CD4-positive, alpha-beta T cell treated with Interleukin-15 for 1 hour (primary cell): ENCODE data around the gene POC1A.

ENCODE experiments used
- DNase-seq: peaks from one replicate; pipeline ENCODE4 v3.0.0-alpha.2; 2020

Gene POC1A

DNA sequence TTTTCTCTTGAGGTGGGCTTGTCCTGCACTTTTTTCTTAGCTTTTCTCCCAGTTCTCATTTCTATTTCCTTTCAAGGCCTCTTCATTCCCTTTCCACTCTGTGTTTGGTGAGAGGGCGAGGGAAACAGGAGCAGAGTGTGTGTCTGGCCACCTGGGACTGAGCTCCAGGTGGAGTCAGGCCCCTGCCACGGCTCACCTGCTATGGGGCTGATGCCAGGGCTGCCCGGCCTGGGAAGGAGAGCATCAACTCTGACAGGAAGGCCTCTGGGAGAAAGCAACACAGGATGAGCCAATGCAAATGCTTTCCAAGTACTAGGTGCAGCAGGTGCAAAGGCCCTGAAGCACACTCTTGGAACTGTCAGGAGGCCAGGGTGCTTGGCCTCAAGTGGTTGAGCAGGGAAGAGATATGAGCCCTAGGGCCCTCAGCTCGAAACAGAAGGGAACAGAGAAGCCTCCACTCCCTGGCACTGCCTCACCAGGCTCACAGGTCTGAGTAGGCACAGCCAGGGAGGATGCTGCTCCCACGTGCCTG is 70.6 kb downstream of the POC1A start:
- DNase-seq = no peak

DNA sequence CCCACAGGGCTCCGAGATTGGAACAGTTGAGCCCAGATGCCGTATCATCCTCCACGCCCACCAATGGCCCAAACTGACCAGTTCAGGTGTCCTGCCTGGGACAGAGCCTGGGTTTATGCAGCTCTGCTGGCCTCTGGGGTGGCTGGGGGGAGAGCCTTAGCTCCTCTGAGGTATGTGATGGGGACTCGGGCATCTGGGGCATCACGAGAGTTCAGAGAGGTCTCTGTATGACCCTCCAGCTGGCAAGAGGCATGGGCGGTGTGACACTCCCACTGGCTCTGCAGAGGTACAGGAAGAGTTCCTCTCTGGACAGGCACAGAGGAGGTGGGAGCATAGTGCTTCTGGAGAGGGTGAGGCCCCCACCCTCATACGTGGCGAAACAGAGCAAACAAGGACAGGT is 71.3 kb downstream of the POC1A start:
- no peak for DNase-seq

DNA sequence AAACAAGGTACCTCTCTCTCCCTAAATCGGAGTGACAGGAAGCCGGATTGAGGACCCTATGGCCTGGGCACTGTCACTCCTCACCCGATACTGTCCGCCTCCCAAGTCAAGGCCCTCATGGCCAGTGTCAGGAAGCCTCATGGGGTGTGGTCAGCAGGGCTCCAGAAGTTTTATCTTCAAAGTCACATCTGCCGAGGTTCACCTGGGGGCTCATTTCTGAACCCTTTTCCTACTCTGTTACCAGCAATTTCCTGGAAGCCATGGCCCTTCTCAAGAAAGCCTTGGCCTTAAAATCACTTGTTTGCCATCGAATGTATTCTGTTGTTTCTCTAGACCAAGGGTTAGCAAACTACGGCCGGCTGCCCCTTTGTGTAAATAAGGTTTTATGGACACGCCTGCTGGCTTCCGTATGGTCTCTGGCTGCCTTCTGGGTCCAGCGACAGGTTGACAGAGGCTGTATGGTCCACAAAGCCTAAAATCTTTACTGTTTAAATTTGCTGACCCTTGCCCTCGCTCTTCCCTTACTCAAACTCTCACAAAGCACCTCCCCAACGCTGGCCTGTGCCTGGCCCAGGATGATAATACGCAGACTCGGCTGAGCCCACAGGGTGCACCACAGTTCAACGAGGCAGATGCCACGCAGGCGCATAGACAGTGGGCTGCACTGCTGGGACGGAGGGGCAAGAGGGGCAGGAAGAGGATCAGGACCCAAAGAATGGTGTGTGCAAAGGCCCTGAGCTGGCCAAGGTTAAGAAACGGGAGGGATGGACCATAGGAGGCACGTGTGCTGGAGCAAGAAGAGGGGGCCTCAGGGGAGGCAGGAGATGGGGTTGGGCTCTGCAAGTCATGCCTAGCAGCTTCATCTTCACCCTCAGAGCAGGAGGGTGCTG is 73.1 kb downstream of the POC1A start:
- DNase-seq = no peak

DNA sequence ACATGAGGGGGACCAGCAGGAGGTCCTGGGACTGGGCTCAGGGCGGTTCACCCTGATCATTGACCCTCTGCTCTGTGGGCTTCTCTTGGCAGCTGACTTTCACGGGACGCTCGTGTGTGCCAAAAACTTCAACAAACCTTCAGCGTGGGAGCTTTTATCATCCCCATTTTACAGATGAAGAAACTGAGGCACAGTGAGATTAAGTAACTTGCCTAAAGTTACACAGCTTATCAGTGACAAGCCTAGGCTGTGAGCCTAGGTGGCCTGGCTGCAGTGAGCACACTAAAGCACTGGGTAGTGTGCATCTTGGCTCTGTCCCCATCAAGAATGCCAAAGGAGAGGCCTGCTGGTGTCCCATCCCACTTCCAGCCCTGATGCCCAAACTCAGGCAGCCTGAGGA is 74.3 kb downstream of the POC1A start:
- DNase-seq = no peak

DNA sequence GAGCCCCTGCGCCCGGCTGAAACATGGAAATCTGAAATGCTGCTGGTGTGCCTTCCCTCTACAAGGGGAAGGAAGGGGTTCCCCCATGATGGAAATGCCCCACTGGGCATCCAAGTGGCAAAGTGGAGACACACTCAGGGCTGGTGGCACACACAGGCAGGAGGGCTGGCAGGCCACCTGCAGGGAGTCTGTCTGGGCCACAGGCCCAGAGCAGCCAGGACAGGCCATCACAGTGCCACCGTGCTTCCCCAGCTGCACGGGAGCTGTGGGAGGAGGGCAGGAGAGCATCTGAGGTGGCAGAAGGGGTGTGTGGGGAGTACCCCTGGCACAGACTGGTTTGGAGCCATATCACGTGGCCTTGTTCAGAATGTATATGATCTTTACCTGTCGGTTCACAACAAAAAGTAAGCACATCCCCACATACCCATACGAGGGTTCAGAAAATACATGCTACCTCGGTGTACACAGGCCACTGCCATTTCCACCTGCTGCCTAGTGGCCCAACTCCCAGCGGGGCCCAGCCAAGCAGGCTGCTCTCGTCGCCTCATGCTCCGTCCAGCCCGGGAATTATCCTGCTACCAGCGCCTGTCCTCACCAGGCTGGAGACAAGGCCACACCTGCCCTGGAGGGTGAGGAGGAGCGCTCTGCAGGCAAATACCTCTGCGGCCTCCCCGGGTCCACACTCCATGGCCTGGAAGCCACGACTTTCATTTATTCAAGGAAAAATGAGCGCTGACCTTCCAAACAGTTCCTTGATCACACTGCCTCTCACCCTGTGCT is 75.3 kb downstream of the POC1A start:
- DNase-seq = no peak

DNA sequence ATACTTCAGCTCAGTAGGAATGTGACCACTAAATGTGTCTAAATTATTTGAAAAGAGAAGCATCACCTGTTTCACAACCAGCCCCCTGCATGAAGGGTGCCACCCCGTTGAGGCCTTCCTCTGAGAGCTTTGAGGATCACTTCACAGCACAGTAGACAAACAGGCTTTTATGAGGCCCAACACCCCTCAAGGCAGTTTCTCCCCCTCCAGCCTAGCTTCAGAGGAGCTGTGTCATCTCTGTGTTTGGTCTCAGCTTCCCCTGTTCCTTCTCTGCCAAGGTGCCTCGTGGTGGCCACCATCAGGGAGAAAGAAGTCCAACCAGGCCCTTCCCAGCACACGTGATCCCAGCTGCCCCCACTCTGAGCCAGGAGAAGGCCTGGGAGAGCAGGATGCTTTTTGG is 76.3 kb downstream of the POC1A start:
- no peak for DNase-seq

DNA sequence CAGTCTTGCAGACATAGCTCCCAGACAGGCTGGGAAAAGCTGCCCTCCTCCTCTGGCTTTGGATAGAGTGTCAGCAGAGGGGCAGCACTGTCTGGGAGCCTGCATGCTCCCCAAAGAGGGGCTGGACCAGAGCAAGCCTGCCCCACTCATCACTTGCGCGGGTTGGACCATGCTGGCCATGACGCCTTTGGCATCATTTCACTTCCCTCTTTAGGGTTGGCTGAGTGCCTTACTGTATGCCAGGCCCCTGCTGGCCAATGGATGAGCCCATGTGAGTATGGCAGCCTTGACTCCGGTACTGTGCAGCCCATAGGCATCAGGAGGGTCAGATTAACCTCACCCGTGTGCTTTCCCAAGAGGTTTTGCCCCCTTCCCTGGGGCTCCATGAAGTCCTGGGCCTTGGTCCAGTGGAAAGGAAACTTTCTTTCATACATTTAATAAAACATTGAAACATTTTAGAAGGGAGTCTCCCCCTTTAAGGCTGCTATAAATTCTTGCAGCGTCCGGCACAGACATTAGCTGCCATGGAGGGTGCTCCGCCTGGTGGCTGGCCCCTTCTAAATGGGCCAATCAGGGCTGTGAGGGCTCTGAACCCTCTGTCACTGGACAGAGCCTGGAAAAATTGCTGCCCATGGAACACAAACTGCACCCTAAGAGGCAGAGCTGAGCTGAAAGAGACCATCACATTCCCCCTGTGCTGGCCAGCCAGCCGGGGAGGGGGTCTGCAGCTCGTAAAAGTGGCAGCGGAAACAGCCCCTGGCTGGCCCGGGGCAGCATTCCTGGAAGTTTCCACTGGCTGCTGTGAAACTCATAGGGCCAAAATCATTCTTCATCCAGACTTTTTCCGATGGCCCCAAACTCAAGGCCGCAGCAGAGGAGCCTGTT is 77.1 kb downstream of the POC1A start:
- no peak for DNase-seq

DNA sequence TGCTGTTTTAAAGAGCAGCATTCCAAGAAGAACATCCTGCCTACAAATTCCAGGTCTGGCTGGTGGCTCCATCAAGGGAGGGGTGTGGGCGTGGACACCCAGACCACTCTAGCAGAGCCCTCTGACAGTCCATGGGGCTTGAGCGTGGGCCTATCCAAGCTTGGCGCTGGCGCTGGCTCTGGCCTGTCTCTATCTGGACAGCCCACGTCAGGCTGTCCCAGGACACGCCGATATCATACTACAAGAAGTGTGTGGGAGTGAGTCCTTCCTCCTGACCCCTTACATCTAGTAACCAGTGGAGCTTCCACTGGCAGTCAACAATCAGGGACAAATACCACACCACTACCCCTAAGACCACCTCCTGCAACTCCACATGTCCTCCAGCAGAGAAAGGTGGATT is 80.7 kb downstream of the POC1A start:
- DNase-seq = no peak

DNA sequence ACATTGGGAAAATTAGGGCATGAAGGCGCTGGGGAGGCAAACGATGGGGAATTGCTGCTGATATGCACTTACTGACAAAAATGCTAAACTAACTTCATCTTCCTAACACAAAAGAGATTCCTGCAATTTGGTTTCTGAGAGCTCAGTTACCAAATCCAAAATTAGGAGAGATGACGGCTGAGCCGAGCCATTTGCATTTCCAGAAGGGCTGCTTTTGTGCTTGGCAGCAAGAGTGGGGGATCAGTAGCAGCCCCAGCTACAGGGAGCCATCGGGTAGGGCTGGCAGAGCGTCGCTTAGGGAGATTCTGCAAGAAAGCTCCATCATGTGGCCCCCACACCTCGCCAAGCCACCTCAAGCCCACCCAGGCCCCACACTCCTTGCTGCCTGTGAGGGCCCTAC is 81.8 kb downstream of the POC1A start:
- no peak for DNase-seq

DNA sequence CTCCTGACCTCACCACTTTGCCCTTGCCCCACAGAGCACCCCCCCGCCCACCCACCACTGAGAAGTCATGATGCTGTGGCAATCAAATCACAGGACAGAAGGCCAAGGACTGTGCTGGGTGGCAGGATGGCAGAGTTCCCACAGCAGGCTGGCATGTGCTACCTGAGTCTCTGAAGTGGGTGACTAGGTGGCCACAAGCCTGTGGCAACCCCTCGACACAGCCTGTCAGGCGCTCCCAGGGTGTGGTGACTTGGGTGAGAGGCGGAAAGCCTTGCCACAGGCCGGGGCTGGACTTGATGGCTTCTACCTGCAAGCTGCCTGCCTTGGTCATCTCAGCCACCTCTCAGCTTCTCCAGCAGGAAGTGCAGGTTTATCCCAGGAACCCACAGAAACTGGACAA is 82.2 kb downstream of the POC1A start:
- no peak for DNase-seq

DNA sequence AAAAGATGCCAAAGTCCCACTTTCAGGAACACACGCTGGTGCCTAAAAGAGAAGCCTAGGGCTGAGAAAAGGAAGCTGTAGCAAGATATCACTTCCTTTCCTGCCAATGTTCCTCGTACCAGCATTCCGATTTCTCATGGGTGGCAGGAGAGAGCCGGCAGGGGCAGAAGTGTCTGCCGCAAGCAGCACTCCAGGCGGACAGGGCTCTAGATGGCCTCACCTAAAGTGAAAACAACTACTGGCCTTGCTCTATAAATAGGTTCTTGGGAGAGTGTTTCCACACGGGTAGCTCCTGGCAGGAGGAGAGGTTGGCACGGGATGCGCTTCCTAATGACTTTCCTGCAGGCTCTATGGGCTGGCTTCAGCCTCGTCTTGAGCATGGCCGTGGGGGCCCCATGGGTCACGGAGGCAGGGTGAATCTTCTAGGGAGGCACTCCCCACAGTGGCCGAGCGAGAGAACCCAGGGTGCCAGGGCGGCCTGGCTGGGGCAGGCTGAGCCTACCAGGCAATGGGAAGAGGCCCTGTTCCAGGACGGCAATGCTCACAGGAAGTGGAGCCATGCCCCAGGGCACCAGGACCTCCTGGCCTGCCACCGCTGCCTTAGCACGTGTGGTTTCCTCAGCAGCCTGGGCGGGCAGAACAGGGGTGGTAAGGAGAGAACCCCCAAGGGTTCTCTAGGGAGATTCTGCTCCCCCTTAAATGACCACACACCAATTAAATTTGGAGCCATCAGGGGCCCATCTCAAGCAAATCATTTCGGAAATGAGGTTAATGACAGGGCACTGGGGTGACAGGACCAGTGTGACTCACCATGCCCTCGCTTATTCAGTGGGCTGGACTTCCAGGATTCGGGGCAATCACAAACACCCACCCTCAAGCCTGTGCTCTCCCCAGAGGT is 83.2 kb downstream of the POC1A start:
- DNase-seq = no peak

DNA sequence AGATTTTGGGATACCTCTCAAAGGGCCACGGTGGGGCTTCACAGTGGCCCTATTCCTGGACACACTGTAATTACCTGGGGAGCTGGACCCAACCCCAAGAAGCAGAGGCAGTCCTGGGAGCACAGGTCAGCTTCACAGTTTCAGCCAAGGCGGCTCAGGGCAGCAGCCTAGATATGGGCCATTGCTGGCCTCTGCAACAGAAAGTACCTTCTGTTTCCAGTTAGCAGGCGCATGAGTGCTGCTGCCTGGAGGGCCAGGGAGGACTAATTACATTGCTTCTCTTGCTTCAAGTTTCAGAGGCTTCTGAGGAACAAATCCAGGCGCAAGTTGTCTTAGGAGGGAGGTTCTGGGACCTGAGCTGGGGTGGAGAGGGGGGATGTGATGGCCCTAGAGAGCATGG is 84.4 kb downstream of the POC1A start:
- no peak for DNase-seq

DNA sequence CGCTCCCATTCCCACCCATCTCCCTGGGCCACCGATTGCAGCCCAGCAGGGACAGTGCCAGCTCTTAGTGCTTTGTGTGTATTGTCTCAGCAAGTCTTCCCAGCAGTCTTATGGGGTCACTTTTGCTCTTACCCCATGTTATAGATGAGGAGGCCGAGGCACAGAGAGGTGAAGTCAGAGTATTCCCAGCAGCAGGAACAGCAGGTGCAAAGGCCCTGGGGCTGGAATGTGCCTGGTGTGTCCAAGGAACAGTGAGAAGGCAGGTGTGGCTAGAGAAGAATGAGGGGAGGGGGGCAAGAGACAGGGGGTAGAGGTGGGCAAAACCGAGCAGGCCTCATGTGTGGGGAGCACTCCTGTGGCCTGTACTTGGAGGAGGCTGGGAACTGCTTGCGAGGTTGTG is 85.1 kb downstream of the POC1A start:
- no peak for DNase-seq

DNA sequence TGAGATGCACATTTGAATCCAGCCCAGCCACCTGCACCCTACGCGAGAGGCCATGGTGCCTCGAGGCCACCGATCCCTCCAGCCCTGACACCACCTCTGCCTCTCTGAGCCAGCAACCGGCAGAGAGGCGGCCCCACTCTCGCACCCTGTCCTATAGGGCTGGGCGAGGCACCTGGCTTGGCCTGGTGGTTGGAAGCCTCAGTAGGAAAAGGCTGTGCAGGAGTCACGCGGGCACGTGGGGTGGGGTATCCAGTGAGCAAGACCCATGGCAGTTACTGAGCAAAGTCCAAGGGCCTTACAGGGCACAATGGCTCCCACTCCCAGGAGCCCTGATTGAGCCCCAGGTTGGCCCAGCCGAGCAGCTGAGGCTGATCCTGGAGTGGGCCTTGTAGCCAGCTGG is 85.5 kb downstream of the POC1A start:
- DNase-seq = no peak

DNA sequence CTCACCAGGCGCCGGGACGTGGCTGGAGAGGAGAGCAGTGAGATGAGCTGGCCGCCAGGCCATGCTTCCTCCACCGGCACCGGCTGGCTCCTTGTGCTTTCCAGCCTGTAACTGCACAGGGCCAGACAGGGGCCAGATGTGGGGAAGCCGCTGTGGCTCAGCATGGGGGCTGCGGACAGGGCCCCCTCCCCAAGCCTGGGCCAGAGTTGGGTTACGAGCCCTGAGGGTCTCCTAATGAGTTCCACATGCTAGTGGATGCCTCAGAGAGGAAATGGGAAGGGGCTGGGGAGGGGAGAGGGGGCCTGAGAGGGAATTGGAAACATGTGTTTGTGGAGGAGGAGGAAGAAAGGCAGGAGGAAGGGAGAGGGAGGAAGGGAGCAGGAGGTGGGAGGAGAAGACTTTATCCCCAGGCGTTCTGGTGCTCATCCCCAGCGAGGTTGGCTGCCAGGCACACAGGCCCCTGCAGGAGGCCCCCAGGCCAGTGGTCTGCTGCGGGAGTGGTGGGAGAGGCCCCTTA is 86.1 kb downstream of the POC1A start:
- no peak for DNase-seq

DNA sequence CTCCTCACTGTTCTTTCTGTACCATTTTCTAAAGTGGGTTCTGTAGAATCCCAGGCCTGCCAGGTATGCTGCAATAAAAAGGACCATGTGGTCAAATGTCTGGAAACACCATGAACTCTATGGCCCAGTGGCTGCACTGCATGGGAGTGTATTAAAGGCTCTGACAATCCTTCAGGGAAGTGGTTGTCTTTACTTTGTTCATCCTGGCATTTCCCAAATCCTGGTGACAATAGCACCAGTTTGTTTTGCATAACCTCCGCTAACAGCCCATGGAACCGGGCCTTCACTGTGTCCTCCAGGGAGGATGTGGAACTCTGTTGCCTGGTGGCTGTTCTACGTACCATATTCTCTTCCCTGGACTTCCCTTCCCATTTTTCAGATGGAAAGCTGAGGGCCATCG is 86.7 kb downstream of the POC1A start:
- no peak for DNase-seq

DNA sequence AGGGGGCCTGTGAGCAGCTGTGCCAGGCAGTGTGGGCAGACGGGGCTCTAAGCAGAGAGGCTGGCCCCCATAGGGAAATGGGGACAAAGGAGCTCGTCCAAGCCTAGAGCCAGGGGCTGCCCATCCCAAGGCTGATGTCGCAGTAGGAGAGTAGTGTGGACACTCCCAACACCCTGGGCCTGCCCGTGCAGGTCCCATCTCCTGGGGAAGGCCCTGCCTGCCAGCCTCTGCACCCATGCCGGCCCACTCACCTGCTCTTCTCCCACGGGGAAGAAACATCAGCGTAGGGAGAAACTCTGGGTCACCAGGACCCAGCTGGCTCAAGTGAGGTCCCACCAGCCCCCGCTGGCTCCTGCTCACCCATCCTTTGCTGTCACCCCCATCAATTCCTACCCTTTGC is 87.2 kb downstream of the POC1A start:
- DNase-seq = no peak

DNA sequence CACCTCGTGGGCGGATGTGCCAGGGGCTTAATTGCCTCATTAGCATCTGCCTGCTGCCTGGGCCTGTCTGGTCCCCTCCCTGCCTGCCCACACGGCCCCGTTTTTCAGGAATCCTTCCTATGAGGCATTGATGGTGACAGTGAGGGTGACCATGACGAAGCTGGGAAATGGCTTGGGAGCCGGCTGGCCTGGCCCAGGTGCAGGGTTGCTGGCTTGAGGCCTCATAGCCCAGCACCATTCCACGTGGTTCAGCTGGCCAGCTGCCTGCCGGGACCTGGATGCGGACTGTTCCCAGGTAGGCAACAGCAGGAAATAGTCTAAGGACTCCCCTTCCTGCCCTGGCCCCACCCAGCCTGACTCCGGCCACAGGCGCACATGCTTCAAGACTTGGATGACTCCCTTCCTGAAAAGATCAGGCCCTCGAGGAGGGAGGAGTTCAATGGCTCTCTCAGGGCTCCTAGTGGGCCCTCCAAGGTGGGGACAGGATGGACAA is 88.9 kb downstream of the POC1A start:
- no peak for DNase-seq

DNA sequence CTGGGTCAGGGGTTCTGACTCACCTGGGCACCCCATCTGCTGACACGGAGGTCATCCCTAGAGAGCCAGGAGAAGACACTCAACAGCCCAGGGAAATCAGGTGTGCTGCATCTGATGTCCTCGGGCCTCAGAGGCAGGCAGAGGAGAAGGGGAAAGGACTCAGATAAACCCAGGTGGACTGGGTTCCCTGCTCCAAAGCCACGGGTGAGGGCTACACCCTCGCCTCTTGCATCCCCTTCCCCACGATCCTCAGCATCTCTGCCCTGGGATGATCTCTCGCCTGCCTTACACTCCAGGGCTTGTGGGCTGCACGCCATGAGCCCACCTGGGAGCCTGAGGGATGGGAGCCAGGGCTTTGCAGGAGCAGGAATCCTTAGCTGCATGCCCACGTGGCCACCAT is 89.7 kb downstream of the POC1A start:
- no peak for DNase-seq

DNA sequence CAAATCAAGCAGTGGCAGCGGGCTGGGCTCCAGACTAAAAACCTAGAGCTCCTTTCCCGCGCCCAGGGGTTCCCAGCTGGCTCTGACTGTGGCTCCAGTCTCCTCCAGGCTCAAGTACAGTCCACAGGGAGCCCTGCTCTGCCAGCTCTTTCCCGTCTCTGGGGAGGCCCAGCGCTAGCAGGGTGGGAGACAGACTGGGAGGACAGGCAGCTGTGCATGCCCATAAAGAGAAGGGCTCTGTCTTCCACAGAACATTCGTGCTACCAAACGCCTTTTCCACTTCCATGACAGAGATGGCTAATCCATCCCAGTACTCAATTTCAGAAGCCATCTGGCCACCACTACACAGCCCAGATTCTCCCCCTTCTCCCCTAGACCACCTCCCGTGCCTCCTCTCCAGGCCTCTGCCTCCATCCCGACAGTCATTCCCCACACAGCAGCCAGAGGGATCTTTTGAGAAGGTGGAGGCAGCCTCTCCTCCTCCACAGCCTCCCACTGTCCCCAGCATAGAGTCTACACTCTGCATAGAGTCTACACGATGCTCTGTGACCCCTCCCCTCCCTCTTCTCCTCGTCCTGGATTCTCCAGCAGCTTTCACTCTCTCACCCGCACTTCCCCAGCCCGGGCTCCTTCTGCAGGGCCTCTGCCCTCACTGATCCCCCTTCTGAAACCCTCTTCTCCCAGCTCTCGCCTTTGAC is 91.0 kb downstream of the POC1A start:
- DNase-seq = no peak

DNA sequence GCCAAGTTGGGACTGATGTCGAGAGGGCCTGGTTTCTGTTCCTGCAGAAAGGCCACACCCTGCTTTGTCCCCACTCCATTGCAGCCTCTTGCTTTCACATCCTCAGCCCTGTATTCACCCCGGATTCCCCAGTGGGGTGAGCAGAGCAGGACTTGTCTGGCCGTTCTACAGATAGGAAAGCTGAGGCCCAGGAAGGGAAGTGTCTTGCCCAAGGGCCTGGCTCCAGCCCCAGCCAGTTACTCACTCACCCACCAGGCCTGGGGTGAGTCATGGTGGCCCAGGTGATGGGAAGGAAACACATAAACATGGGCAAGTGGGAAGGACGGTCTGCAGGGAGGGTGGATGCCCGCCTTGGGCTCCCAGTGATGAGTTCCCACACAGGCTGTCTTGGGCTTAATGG is 91.7 kb downstream of the POC1A start:
- DNase-seq = peak; percentile 84
